ENCODE data around the gene PLEK. TPM values are rescaled to one million over a fixed set of nuclear protein-coding genes. Genes with fewer than 3 reads are reported as not detected.
"Not testable (repeated sequence)": the region's sequence is repeated elsewhere in the genome, so short reads cannot be mapped to it uniquely, and the experiment has no call there.

The PLEK gene
- total RNA-seq, 1 experiment from 2014 or later: not detected

DNA sequence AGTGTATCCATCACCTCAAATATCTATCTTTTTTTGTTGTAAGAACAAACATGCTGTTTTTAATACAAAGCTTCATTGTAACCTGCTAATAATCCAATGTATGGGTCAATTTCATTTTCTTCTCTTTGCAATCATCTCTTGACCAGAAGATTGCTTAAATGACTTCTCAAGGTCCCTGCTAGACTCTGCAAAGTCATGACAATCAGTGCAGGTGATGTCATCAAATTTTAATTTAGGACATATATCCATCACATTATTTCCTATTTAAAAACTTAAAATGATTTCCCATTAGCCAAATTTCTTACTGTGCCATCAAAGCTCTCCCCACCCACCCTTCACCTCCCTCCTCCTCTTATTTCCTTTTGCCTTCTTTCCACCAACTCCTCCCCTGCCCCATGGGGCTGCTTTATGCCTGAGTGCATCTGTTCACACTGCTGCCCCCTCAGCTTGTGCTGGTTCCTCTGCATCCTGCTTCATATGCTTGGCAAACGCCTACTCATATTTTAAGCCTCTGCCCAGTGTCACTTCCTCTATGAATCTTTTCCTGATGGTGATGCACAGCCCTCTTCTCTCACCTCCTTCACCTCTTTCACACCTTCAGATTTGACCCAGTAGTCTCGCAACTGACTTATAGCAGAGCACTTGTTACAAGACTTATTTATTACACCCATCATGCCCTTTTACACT, 20.3 kb downstream of the PLEK start:
- no peak for DNase-seq (ENCODE audit: low spot score)

- DNase-seq (ENCODE audit: low spot score): no peak
Measured at GRCh38 chr2:68385907-68386287, 20.8 kb downstream of the PLEK start.

- DNase-seq (ENCODE audit: low spot score): no peak
Measured at GRCh38 chr2:68386365-68386764, 21.3 kb downstream of the PLEK start.

- peak; percentile 8 for DNase-seq (ENCODE audit: low spot score)
Measured at GRCh38 chr2:68387408-68388350, 22.6 kb downstream of the PLEK start.

GRCh38 chr2:68388358-68388757, 23.3 kb downstream of the PLEK start:
- no peak for DNase-seq (ENCODE audit: low spot score)

GRCh38 chr2:68388772-68389171, 23.7 kb downstream of the PLEK start:
- no peak for DNase-seq (ENCODE audit: low spot score)

GRCh38 chr2:68390114-68390513, 25.0 kb downstream of the PLEK start:
- no peak for DNase-seq (ENCODE audit: low spot score)

DNA sequence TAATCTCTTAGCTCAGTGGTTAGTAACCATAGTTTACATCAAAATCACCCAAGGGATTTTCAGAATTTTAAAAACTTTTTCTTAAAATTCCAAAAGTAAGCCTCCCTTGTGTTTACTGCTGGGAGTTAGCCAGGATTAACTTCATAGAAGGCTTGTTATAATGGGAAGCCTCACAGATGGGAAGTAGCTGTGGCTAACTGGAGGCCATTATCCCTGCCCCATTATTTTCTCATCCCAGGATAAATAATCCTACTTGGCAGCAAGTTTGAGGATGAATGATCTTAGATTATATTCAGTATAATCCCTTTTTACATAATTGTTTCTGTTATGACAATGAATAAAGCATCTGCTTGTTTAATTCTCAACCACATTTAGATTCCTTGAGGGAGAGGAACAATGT, 25.5 kb downstream of the PLEK start:
- DNase-seq (ENCODE audit: low spot score): no peak

DNA sequence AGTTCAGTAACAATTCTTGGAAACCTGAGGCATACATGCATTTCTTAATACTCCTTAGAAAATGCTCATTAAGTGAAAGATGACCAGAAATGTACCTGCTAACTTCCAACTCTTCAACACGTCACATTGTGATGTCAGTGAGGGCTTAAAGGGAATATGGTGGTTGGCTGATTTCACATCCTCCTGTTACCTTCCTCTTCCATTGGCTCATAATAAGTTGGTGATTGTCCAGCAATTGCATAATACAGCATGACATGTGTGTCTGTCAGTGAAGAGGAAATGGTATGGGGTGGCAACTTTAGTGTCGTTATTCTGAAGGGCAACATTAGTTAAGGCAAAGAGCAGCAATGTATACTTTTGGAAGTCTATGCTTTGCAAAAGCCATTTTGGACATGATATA, 26.0 kb downstream of the PLEK start:
- DNase-seq (ENCODE audit: low spot score): no peak

DNA sequence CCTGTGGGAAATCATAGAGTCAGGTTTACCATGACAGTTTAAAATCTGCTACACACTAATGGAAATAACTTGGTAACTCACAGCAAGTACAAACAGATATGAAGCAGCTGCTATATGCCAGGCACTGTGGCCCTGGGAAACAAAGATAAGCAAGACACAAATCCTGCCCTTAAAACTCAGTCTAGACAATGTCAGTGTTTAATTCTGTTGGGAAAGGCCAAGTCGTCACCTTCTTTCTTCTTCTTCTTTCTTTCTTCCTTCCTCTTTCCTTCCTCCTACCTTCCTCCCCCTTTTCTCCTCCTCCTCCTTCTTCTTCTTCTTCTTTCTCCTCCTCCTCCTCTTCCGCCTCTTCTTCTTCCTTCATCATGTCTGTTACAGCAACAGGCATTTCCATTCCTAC, 26.8 kb downstream of the PLEK start:
- DNase-seq (ENCODE audit: low spot score): no peak

- no peak for DNase-seq (ENCODE audit: low spot score)
Measured at GRCh38 chr2:68396093-68396492, 31.0 kb downstream of the PLEK start.

- DNase-seq (ENCODE audit: low spot score): not testable (repeated sequence)
Measured at GRCh38 chr2:68397704-68398263, 32.7 kb downstream of the PLEK start.

- DNase-seq (ENCODE audit: low spot score): no peak
Measured at GRCh38 chr2:68403199-68403644, 38.1 kb downstream of the PLEK start.

GRCh38 chr2:68404164-68404563, 39.1 kb downstream of the PLEK start:
- no peak for DNase-seq (ENCODE audit: low spot score)

GRCh38 chr2:68404893-68405799, 40.1 kb downstream of the PLEK start:
- no peak for DNase-seq (ENCODE audit: low spot score)

GRCh38 chr2:68411397-68412126, 46.5 kb downstream of the PLEK start:
- DNase-seq (ENCODE audit: low spot score): no peak

- no peak for DNase-seq (ENCODE audit: low spot score)
Measured at GRCh38 chr2:68412127-68412819, 47.2 kb downstream of the PLEK start.

GRCh38 chr2:68413466-68413865, 48.4 kb downstream of the PLEK start:
- DNase-seq (ENCODE audit: low spot score): no peak

DNA sequence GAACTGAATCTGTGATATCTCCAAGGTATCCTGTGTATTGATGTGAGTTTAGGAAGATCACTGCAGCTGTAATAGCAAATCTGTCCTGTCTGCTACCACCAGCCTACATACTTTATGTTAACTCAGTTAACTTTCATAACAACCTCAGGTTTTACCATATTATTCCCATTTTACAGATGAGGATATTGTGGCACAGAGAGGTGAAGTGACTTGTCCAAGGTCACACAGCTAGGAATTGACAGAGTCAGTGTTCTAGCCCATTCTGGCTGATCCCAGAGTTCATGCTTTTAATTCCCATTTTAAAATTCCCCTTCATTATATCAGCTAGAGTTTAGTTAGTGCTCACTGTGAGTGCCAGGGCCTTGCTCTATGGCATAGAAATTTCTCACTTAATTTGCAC, 49.4 kb downstream of the PLEK start:
- DNase-seq (ENCODE audit: low spot score): no peak

DNA sequence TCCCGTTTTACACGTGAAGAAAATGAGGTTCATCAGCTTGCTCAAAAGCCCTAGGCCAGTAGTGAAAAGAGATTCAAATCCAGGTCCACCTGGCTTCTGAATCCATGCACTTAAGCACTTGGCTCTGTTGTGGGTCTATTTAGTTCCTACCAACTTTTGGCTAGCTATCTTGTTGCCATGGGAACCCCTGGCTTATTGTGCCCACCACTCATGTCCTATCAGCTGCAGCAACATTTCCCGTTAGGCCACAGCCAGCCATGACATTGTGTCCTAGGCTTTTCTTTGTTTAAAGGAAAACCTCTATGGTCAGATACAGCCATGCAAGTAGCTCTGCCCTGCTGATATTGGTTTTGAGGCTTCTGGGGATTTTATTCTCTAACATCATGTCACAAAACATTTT, 49.8 kb downstream of the PLEK start:
- no peak for DNase-seq (ENCODE audit: low spot score)
